WTC11 (cell line): Measurements from ENCODE around the gene CBX6. TPM values are rescaled to one million over a fixed set of nuclear protein-coding genes. Genes with fewer than 3 reads are reported as not detected.

Source experiments
- ATAC-seq: fragments of 200-7000 bp; cut with Tn5 transposase; 2 replicates; pipeline ENCODE4 v1.10.0; 2021; ENCODE audit warnings: mild to moderate bottlenecking, moderate library complexity
- CTCF ChIA-PET: fragments of 300-600 bp; sonication (Branson Sonifier 250); formaldehyde crosslinking; loops from one replicate; lab custom pipeline; 2021; ENCODE audit warnings: antibody characterized with exemption; lab: Charles Lee
- POLR2A ChIA-PET: fragments of 350-600 bp; sonication (Branson Sonifier 250); formaldehyde crosslinking; loops from one replicate; lab custom pipeline; 2021; ENCODE audit warnings: antibody characterized with exemption; lab: Charles Lee
- DNase-seq: peaks from one replicate; pipeline ENCODE4 v3.0.0; 2021; ENCODE audit warnings: low spot score
- H3K27ac Mint-ChIP-seq: 2 replicates; pipeline ENCODE4 v1.8.0; 2021; ENCODE audit warnings: mixed read lengths
- H3K27me3 Mint-ChIP-seq: 2 replicates; pipeline ENCODE4 v1.8.0; 2021; ENCODE audit warnings: low read depth, mild to moderate bottlenecking, moderate library complexity, mixed read lengths
- H3K36me3 Mint-ChIP-seq: 2 replicates; pipeline ENCODE4 v1.8.0; 2021; ENCODE audit warnings: mixed read lengths
- H3K4me1 Mint-ChIP-seq: 2 replicates; pipeline ENCODE4 v1.8.0; 2022; ENCODE audit warnings: mixed read lengths
- H3K4me3 Mint-ChIP-seq: 2 replicates; pipeline ENCODE4 v1.8.0; 2021; ENCODE audit warnings: mild to moderate bottlenecking, moderate library complexity, mixed read lengths
- H3K9me3 Mint-ChIP-seq: 2 replicates; pipeline ENCODE4 v1.8.0; 2021; ENCODE audit warnings: mixed read lengths
- CREB1 ChIP-seq: sonication (generic); formaldehyde crosslinking; IDR thresholded peaks from 2 replicates; pipeline ENCODE4 v1.8.0; 2023; ENCODE audit warnings: mild to moderate bottlenecking, missing genetic modification reagents
- CREM ChIP-seq: sonication (generic); formaldehyde crosslinking; IDR thresholded peaks from 2 replicates; pipeline ENCODE4 v1.8.1; 2022; ENCODE audit warnings: mild to moderate bottlenecking, missing genetic modification reagents, moderate library complexity
- FOXJ3 ChIP-seq: sonication (generic); formaldehyde crosslinking; IDR thresholded peaks from 2 replicates; pipeline ENCODE4 v1.9.0; 2021; ENCODE audit warnings: missing genetic modification reagents, mild to moderate bottlenecking, borderline replicate concordance
- HMGA2 ChIP-seq: fragments of 250-450 bp; sonication (Bioruptor Pico); IDR thresholded peaks from 2 replicates; pipeline ENCODE4 v1.4.0; 2021; ENCODE audit warnings: mild to moderate bottlenecking, moderate library complexity
- JUN ChIP-seq: sonication (generic); formaldehyde crosslinking; IDR thresholded peaks from 2 replicates; pipeline ENCODE4 v1.8.0; 2023; ENCODE audit warnings: mild to moderate bottlenecking, missing genetic modification reagents
- NR2C2 ChIP-seq: sonication (generic); formaldehyde crosslinking; IDR thresholded peaks from 2 replicates; pipeline ENCODE4 v1.8.0; 2022; ENCODE audit warnings: mild to moderate bottlenecking, missing genetic modification reagents
- OVOL2 ChIP-seq: fragments of 250-450 bp; sonication (Bioruptor Pico); IDR thresholded peaks from 2 replicates; pipeline ENCODE4 v1.9.0; 2021; ENCODE audit warnings: mild to moderate bottlenecking, borderline replicate concordance
- SMAD3 ChIP-seq: sonication (generic); formaldehyde crosslinking; IDR thresholded peaks from 2 replicates; pipeline ENCODE4 v1.8.0; 2022; ENCODE audit warnings: missing genetic modification reagents, mild to moderate bottlenecking, borderline replicate concordance
- SP1 ChIP-seq: sonication (generic); formaldehyde crosslinking; conservative IDR thresholded peaks from 2 replicates; pipeline ENCODE4 v1.8.1; 2022; ENCODE audit warnings: missing genetic modification reagents
- TEAD4 ChIP-seq: sonication (generic); formaldehyde crosslinking; IDR thresholded peaks from 2 replicates; pipeline ENCODE4 v1.8.0; 2022; ENCODE audit warnings: mild to moderate bottlenecking, missing genetic modification reagents
- ZNF263 ChIP-seq: sonication (generic); formaldehyde crosslinking; IDR thresholded peaks from 2 replicates; pipeline ENCODE4 v1.8.1; 2022; ENCODE audit warnings: low read depth, mild to moderate bottlenecking, moderate library complexity, missing genetic modification reagents
- ZNF317 ChIP-seq: sonication (generic); formaldehyde crosslinking; IDR thresholded peaks from 2 replicates; pipeline ENCODE4 v1.8.1; 2023; ENCODE audit warnings: low read depth, mild to moderate bottlenecking, moderate library complexity, missing genetic modification reagents, borderline replicate concordance
- total RNA-seq: library from RNA; stranded (reverse); gene quantifications from 3 replicates; pipeline ENCODE4 v1.2.3, GENCODE V29; 2021
- TF ChIP-seq, protein P1 (sequence below): sonication (generic); formaldehyde crosslinking; IDR thresholded peaks from 2 replicates; pipeline ENCODE4 v1.8.0; 2022; ENCODE audit warnings: mild to moderate bottlenecking, missing genetic modification reagents
- TF ChIP-seq, protein P2 (sequence below): fragments of 250-450 bp; sonication (Bioruptor Pico); conservative IDR thresholded peaks from 2 replicates; pipeline ENCODE4 v1.9.0; 2021; ENCODE audit warnings: mild to moderate bottlenecking
- TF ChIP-seq, protein P3 (sequence below): sonication (generic); formaldehyde crosslinking; conservative IDR thresholded peaks from 2 replicates; pipeline ENCODE4 v1.8.1; 2023; ENCODE audit warnings: mild to moderate bottlenecking, low read depth, missing genetic modification reagents, moderate library complexity
- TF ChIP-seq, protein P4 (sequence below): sonication (generic); formaldehyde crosslinking; IDR thresholded peaks from 2 replicates; pipeline ENCODE4 v1.8.1; 2022; ENCODE audit warnings: low read depth, missing genetic modification reagents, borderline replicate concordance
- TF ChIP-seq, protein P5 (sequence below): sonication (generic); formaldehyde crosslinking; IDR thresholded peaks from 2 replicates; pipeline ENCODE4 v1.8.1; 2023; ENCODE audit warnings: mild to moderate bottlenecking, moderate library complexity, missing genetic modification reagents
- TF ChIP-seq, protein P6 (sequence below): sonication (generic); formaldehyde crosslinking; IDR thresholded peaks from 2 replicates; pipeline ENCODE4 v1.8.0; 2023; ENCODE audit warnings: missing genetic modification reagents

CBX6 gene
- total RNA-seq, 1 experiment from 2014 or later: 27.0 TPM

DNA sequence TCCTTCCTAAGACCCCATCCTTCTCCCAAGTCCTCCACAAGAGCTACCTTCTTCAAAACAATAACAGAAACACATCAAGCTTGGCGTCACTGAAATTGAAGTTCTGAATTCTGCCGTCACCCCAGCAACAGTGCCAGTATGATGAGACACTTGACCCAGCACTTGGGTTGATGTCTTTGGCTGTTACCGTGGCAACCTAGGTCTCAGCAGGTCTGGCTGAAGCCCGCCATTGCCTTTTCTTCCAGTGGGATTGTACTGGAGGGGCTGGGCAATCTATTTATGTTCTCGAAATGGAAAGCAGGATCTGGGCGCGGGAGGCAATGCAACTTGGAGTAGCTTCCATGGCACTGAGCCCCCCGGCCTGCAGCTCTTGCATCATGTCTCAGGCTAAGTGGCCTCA is 52.0 kb downstream of the CBX6 start:
- no peak overlapping the region for H3K4me3 Mint-ChIP-seq
- no peaks in the 10 kb centered on the region for H3K9me3 Mint-ChIP-seq
- ATAC-seq (no peak), DNase-seq (no peak)
- ChIA-PET POLR2A (no interaction called here), CTCF (interaction anchor here (0.6 to 3.4 kb wide), 3 partner anchors 51 to 721 kb away, joined by 3 to 12 read pairs (median 6); no protein-coding TSS in a partner anchor)
- TF ChIP-seq SMAD3 (CRISPR knock-in tag) (no peak), CREM (no peak), ZNF263 (CRISPR knock-in tag) (no peak), OVOL2 (CRISPR knock-in tag) (no peak), FOXJ3 (no peak), JUN (CRISPR knock-in tag) (no peak), CREB1 (CRISPR knock-in tag) (no peak), TEAD4 (CRISPR knock-in tag) (no peak), ZNF317 (CRISPR knock-in tag) (no peak)
- TF ChIP-seq, protein P1, sequence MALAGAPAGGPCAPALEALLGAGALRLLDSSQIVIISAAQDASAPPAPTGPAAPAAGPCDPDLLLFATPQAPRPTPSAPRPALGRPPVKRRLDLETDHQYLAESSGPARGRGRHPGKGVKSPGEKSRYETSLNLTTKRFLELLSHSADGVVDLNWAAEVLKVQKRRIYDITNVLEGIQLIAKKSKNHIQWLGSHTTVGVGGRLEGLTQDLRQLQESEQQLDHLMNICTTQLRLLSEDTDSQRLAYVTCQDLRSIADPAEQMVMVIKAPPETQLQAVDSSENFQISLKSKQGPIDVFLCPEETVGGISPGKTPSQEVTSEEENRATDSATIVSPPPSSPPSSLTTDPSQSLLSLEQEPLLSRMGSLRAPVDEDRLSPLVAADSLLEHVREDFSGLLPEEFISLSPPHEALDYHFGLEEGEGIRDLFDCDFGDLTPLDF: no peak
- TF ChIP-seq, protein P2, sequence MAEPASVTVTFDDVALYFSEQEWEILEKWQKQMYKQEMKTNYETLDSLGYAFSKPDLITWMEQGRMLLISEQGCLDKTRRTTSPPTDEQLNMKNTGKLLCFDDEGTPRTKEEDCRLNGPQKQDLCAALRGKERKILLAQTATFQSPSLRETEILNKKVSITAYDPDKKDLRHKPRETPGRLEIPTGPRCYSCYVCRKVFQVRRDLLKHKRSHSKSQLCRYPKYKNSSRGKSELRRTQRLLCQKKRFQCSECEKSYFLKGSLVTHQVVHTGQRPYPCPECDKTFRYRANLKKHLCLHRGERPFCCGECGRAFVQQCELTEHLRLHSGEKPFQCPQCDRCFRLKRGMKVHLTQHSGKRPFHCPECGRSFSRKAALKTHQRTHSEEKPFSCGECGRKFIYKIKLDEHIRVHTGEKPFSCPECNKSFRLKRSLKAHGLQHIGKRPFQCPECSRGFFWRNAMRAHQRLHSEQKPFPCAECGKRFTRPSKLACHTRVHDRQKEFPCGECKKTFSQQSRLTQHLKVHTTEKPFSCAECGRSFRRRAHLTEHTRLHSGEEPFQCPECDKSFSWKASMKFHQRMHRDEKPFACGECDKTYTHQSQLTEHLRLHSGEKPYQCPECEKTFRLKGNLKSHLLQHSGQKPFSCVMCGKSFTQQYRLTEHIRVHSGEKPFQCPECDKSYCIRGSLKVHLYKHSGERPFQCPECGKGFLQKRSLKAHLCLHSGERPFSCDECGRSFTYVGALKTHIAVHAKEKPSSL: no peak
- TF ChIP-seq, protein P3, sequence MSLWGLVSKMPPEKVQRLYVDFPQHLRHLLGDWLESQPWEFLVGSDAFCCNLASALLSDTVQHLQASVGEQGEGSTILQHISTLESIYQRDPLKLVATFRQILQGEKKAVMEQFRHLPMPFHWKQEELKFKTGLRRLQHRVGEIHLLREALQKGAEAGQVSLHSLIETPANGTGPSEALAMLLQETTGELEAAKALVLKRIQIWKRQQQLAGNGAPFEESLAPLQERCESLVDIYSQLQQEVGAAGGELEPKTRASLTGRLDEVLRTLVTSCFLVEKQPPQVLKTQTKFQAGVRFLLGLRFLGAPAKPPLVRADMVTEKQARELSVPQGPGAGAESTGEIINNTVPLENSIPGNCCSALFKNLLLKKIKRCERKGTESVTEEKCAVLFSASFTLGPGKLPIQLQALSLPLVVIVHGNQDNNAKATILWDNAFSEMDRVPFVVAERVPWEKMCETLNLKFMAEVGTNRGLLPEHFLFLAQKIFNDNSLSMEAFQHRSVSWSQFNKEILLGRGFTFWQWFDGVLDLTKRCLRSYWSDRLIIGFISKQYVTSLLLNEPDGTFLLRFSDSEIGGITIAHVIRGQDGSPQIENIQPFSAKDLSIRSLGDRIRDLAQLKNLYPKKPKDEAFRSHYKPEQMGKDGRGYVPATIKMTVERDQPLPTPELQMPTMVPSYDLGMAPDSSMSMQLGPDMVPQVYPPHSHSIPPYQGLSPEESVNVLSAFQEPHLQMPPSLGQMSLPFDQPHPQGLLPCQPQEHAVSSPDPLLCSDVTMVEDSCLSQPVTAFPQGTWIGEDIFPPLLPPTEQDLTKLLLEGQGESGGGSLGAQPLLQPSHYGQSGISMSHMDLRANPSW: no peak
- TF ChIP-seq, protein P4, sequence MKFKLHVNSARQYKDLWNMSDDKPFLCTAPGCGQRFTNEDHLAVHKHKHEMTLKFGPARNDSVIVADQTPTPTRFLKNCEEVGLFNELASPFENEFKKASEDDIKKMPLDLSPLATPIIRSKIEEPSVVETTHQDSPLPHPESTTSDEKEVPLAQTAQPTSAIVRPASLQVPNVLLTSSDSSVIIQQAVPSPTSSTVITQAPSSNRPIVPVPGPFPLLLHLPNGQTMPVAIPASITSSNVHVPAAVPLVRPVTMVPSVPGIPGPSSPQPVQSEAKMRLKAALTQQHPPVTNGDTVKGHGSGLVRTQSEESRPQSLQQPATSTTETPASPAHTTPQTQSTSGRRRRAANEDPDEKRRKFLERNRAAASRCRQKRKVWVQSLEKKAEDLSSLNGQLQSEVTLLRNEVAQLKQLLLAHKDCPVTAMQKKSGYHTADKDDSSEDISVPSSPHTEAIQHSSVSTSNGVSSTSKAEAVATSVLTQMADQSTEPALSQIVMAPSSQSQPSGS (CRISPR knock-in tag): no peak
- TF ChIP-seq, protein P5, sequence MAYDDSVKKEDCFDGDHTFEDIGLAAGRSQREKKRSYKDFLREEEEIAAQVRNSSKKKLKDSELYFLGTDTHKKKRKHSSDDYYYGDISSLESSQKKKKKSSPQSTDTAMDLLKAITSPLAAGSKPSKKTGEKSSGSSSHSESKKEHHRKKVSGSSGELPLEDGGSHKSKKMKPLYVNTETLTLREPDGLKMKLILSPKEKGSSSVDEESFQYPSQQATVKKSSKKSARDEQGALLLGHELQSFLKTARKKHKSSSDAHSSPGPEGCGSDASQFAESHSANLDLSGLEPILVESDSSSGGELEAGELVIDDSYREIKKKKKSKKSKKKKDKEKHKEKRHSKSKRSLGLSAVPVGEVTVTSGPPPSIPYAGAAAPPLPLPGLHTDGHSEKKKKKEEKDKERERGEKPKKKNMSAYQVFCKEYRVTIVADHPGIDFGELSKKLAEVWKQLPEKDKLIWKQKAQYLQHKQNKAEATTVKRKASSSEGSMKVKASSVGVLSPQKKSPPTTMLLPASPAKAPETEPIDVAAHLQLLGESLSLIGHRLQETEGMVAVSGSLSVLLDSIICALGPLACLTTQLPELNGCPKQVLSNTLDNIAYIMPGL (CRISPR knock-in tag): no peak
- H3K27me3 Mint-ChIP-seq: peaks cover 8% of the 10 kb centered on the region
- no peak overlapping the region for H3K27ac Mint-ChIP-seq
- H3K36me3 Mint-ChIP-seq: no peaks in the 10 kb centered on the region
- H3K4me1 Mint-ChIP-seq: 0 out of 2 replicates have a peak, but pooled peaks cover 3% of the 10 kb centered on the region

DNA sequence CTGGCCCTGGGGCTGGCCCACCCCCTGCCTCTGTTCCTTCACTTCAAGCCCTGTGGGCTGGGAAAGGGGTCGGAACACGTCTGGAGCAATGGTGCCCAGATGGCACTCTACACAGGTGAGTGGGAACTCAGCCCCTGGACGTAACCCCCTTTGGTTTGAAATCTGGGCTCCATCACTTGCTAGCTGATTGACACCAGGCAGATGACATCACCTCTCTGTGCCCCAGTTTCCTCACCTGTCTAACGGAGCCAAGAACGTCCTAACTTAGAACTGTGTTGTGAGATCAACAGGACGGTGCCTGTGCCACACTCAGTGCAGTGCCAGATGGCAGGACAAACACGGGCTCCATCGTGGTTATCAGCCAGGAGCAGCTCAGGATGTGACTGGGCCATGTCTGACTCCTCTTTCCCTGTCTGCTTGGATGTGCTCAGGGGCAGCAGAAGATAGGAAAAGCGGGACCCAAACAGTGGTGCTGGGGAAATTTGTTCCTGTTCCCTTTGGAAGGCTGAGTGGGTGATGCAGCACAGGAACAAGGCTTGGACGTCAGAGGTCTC is 52.6 kb downstream of the CBX6 start:
- no peaks in the 10 kb centered on the region for H3K9me3 Mint-ChIP-seq
- H3K27ac Mint-ChIP-seq: no peak overlapping the region
- DNase-seq (no peak), ATAC-seq (no peak)
- 0 out of 2 replicates have a peak, but pooled peaks cover 4% of the 10 kb centered on the region for H3K4me1 Mint-ChIP-seq
- peaks cover 13% of the 10 kb centered on the region for H3K27me3 Mint-ChIP-seq
- no peak overlapping the region for H3K4me3 Mint-ChIP-seq
- ChIA-PET POLR2A (no interaction called here), CTCF (interaction anchor here (0.6 to 3.4 kb wide), 3 partner anchors 50 to 722 kb away, joined by 3 to 12 read pairs (median 6); no protein-coding TSS in a partner anchor)
- no peaks in the 10 kb centered on the region for H3K36me3 Mint-ChIP-seq
- TF ChIP-seq SP1 (CRISPR knock-in tag) (no peak), HMGA2 (no peak), NR2C2 (CRISPR knock-in tag) (no peak)
- TF ChIP-seq, protein P6, sequence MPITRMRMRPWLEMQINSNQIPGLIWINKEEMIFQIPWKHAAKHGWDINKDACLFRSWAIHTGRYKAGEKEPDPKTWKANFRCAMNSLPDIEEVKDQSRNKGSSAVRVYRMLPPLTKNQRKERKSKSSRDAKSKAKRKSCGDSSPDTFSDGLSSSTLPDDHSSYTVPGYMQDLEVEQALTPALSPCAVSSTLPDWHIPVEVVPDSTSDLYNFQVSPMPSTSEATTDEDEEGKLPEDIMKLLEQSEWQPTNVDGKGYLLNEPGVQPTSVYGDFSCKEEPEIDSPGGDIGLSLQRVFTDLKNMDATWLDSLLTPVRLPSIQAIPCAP: no peak
- TF ChIP-seq, protein P3: no peak
